Suprapubic skin (tissue), 4 donors: ENCODE data around the gene SMAP1.

ENCODE experiments used
- EP300 ChIP-seq: sonication (generic); formaldehyde crosslinking; IDR thresholded peaks from one replicate; pipeline ENCODE4 v1.6.1; 2017; ENCODE audit warnings: antibody characterized with exemption
- POLR2A ChIP-seq, 2 donors: fragments of 450-650 bp; IDR thresholded peaks; one replicate each; pipeline ENCODE4 v1.6.1; 2017; ENCODE audit warnings: antibody characterized with exemption in 2 of 2, mild to moderate bottlenecking in 2 of 2, moderate library complexity in 2 of 2
- POLR2AphosphoS5 ChIP-seq, 3 donors: sonication (generic); formaldehyde crosslinking; IDR thresholded peaks; one replicate each; pipeline ENCODE4 v1.6.1; 2017; ENCODE audit warnings: antibody characterized with exemption in 3 of 3
- TF ChIP-seq, protein P1 (sequence below), 2 donors: fragments of 200-600 bp in 1 of 2; fragments of 450-650 bp in 1 of 2; sonication (generic) in 1 of 2; IDR thresholded peaks; one replicate each; pipeline ENCODE4 v1.5.1; 2016 to 2019; ENCODE audit warnings: antibody characterized with exemption in 2 of 2, mild to moderate bottlenecking in 1 of 2, moderate library complexity in 1 of 2

DNA sequence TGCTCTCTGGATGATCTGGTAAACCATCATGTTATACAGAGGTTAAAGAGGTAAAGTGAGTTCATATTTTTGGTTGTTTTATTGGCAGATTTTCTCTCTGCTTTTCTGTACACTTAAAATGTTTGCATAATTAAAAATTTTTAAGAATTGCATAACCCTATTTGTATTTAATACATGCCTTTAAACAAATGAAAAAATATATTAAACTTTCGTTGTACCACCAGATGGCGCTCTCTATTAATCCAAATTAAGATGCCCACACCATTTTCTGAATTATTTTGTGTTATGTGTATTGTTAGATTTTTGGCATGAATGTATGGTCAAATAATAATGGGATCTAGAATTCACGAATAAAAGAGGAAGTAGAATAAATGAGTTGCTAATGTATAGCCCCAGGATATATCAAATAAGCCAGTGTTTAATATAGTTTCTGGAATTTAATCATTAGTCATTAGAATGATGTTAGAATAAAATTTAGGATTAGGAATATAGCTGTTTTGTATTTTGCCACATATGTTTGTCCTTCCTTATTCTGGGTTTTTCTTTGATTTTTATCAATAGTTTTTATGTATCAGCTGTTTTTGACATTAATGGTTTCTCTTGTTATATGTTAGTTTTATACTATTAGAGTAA lies 38.9 kb downstream of the SMAP1 start:
- TF ChIP-seq, protein P1, sequence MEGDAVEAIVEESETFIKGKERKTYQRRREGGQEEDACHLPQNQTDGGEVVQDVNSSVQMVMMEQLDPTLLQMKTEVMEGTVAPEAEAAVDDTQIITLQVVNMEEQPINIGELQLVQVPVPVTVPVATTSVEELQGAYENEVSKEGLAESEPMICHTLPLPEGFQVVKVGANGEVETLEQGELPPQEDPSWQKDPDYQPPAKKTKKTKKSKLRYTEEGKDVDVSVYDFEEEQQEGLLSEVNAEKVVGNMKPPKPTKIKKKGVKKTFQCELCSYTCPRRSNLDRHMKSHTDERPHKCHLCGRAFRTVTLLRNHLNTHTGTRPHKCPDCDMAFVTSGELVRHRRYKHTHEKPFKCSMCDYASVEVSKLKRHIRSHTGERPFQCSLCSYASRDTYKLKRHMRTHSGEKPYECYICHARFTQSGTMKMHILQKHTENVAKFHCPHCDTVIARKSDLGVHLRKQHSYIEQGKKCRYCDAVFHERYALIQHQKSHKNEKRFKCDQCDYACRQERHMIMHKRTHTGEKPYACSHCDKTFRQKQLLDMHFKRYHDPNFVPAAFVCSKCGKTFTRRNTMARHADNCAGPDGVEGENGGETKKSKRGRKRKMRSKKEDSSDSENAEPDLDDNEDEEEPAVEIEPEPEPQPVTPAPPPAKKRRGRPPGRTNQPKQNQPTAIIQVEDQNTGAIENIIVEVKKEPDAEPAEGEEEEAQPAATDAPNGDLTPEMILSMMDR (IDR thresholded peaks at IDR 0.05) = peak; percentile 28 to 52
- TF ChIP-seq POLR2AphosphoS5 (IDR thresholded peaks at IDR 0.05) = no peak
- no peak for TF ChIP-seq EP300
- TF ChIP-seq POLR2A (IDR thresholded peaks at IDR 0.05) = no peak
